ENCODE results near the gene ATXN1.

ATXN1 gene

DNA sequence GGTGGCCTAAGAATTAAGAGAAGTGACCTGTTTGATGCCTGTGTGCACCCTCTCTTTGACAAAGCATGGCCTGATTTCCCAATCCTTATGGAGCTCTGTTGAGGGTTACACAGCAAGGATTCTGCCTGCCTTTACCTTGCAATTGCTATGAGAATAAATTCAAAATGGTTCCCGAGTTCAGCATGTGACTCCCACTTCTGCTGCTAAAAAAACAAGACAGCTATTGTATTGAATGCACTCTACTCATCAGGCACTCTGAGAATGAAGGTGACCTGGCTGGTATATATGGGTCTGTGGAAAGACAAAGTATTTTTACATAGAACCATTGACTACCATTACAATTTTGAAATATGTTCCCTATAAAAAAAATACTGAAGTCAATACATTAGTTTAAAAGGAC is 190.3 kb downstream of the ATXN1 start:
- Histone ChIP-seq H4K20me1 (ENCODE audit: insufficient read depth, low read length) (no peaks in the 10 kb centered on the region), H3K4me1 (ENCODE audit: low read length) (no peaks in the 10 kb centered on the region), H3K9me3 (ENCODE audit: insufficient read depth, low read length) (no peaks in the 10 kb centered on the region), H3K79me2 (ENCODE audit: low read length) (no peaks in the 10 kb centered on the region), H3K27ac (ENCODE audit: low read length) (no peak overlapping the region), H3K9ac (ENCODE audit: low read length) (no peak overlapping the region), H3K36me3 (replicated peaks; ENCODE audit: low read depth, low read length) (no peaks in the 10 kb centered on the region), H3K4me2 (ENCODE audit: low read length) (no peak overlapping the region), H3K27me3 (ENCODE audit: low read depth, low read length) (peaks cover 17% of the 10 kb centered on the region), H2AFZ (ENCODE audit: low read depth, low read length) (no peak overlapping the region), H3K4me3 (ENCODE audit: low read length) (no peak overlapping the region)
- TF ChIP-seq CTCF (IDR thresholded peaks at IDR 0.05; ENCODE audit: low read depth, low read length) (no peak), EZH2phosphoT487 (IDR thresholded peaks at IDR 0.05; ENCODE audit: low read depth) (no peak)

- Histone ChIP-seq H3K4me2 (ENCODE audit: low read length) (no peak overlapping the region), H3K9me3 (ENCODE audit: insufficient read depth, low read length) (no peaks in the 10 kb centered on the region), H3K4me1 (ENCODE audit: low read length) (no peaks in the 10 kb centered on the region), H2AFZ (ENCODE audit: low read depth, low read length) (no peak overlapping the region), H4K20me1 (ENCODE audit: insufficient read depth, low read length) (no peaks in the 10 kb centered on the region), H3K9ac (ENCODE audit: low read length) (no peak overlapping the region), H3K4me3 (ENCODE audit: low read length) (no peak overlapping the region), H3K79me2 (ENCODE audit: low read length) (no peaks in the 10 kb centered on the region), H3K36me3 (replicated peaks; ENCODE audit: low read depth, low read length) (no peaks in the 10 kb centered on the region), H3K27me3 (ENCODE audit: low read depth, low read length) (peaks cover 11% of the 10 kb centered on the region), H3K27ac (ENCODE audit: low read length) (no peak overlapping the region)
- TF ChIP-seq EZH2phosphoT487 (IDR thresholded peaks at IDR 0.05; ENCODE audit: low read depth), result no peak
- TF ChIP-seq CTCF (IDR thresholded peaks at IDR 0.05; ENCODE audit: low read depth, low read length), result no peak
These were observed 191.1 kb downstream of the ATXN1 start for GRCh38 chr6:16570221-16570553.

GRCh38 chr6:16568128-16568527 is 193.1 kb downstream of the ATXN1 start:
- H3K9me3 ChIP-seq (ENCODE audit: insufficient read depth, low read length), result no peaks in the 10 kb centered on the region
- no peak overlapping the region for H3K27ac ChIP-seq (ENCODE audit: low read length)
- H3K27me3 ChIP-seq (ENCODE audit: low read depth, low read length), result peaks cover 13% of the 10 kb centered on the region
- H3K36me3 ChIP-seq (replicated peaks; ENCODE audit: low read depth, low read length), result no peaks in the 10 kb centered on the region
- no peaks in the 10 kb centered on the region for H3K4me1 ChIP-seq (ENCODE audit: low read length)
- no peak overlapping the region for H3K4me2 ChIP-seq (ENCODE audit: low read length)
- H3K4me3 ChIP-seq (ENCODE audit: low read length), result no peak overlapping the region
- H3K9ac ChIP-seq (ENCODE audit: low read length), result no peak overlapping the region
- TF ChIP-seq EZH2phosphoT487 (IDR thresholded peaks at IDR 0.05; ENCODE audit: low read depth) (no peak), CTCF (IDR thresholded peaks at IDR 0.05; ENCODE audit: low read depth, low read length) (no peak)
- H3K79me2 ChIP-seq (ENCODE audit: low read length), result no peaks in the 10 kb centered on the region
- H4K20me1 ChIP-seq (ENCODE audit: insufficient read depth, low read length), result no peaks in the 10 kb centered on the region
- no peak overlapping the region for H2AFZ ChIP-seq (ENCODE audit: low read depth, low read length)

DNA sequence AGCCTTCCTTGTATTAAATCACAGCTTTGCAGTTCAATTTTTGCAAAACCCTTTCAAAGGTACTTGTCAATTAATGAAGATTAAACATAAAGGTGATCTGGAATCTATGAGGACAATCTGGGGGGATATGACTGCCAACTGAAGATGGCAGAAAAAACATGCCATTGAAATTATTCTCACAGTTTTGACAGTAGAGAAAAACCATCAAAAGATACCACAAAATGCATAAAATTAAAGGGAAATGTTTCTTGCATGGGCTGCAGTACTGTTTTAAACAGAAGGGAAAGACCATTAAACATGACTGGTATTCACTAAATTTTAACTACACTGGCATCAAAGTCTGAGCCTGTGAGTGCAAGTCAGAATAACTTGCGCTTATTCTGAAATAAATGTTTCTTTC is 194.2 kb downstream of the ATXN1 start:
- H4K20me1 ChIP-seq (ENCODE audit: insufficient read depth, low read length), result no peaks in the 10 kb centered on the region
- no peak for TF ChIP-seq EZH2phosphoT487 (IDR thresholded peaks at IDR 0.05; ENCODE audit: low read depth)
- no peak for TF ChIP-seq CTCF (IDR thresholded peaks at IDR 0.05; ENCODE audit: low read depth, low read length)
- no peak overlapping the region for H3K9ac ChIP-seq (ENCODE audit: low read length)
- H3K27me3 ChIP-seq (ENCODE audit: low read depth, low read length), result peaks cover 7% of the 10 kb centered on the region; the same call in 1 of the 2 replicates
- H3K9me3 ChIP-seq (ENCODE audit: insufficient read depth, low read length), result no peaks in the 10 kb centered on the region
- no peaks in the 10 kb centered on the region for H3K4me1 ChIP-seq (ENCODE audit: low read length)
- no peaks in the 10 kb centered on the region for H3K36me3 ChIP-seq (replicated peaks; ENCODE audit: low read depth, low read length)
- no peaks in the 10 kb centered on the region for H3K79me2 ChIP-seq (ENCODE audit: low read length)
- no peak overlapping the region for H3K4me2 ChIP-seq (ENCODE audit: low read length)
- H2AFZ ChIP-seq (ENCODE audit: low read depth, low read length), result no peak overlapping the region
- H3K4me3 ChIP-seq (ENCODE audit: low read length), result no peak overlapping the region
- no peak overlapping the region for H3K27ac ChIP-seq (ENCODE audit: low read length)
